Right hindlimb (tissue), 1 donor: Measurements from ENCODE around the gene COL9A3.

Source experiments
- DNase-seq: peaks from one replicate; pipeline ENCODE4 v3.0.0-alpha.2; 2018

COL9A3 gene

GRCh38 chr20:62816884-62817873 lies at the start of gene COL9A3:
COL9A3 (plus strand) TSS chr20:62817050; CDS start chr20:62817065, 15 bp downstream.
- DNase-seq = no peak

GRCh38 chr20:62768234-62768546 lies 48.7 kb upstream of the COL9A3 start:
- no peak for DNase-seq

- DNase-seq = peak; percentile 51
Measured at GRCh38 chr20:62768551-62769287, 48.1 kb upstream of the COL9A3 start.

- no peak for DNase-seq
Measured at GRCh38 chr20:62769346-62770071, 47.3 kb upstream of the COL9A3 start.

GRCh38 chr20:62770111-62770910 lies 46.5 kb upstream of the COL9A3 start:
- no peak for DNase-seq

GRCh38 chr20:62770916-62771315 lies 45.9 kb upstream of the COL9A3 start:
- DNase-seq = no peak

GRCh38 chr20:62771396-62772102 lies 45.3 kb upstream of the COL9A3 start:
- no peak for DNase-seq

- no peak for DNase-seq
Measured at GRCh38 chr20:62772103-62772611, 44.7 kb upstream of the COL9A3 start.

- DNase-seq = no peak
Measured at GRCh38 chr20:62772619-62772989, 44.2 kb upstream of the COL9A3 start.

GRCh38 chr20:62772990-62773844 lies 43.6 kb upstream of the COL9A3 start:
- peak; percentile 71 for DNase-seq

GRCh38 chr20:62773845-62774714 lies 42.8 kb upstream of the COL9A3 start:
- no peak for DNase-seq

- no peak for DNase-seq
Measured at GRCh38 chr20:62774762-62775161, 42.1 kb upstream of the COL9A3 start.

- DNase-seq = no peak
Measured at GRCh38 chr20:62775206-62775605, 41.6 kb upstream of the COL9A3 start.

- no peak for DNase-seq
Measured at GRCh38 chr20:62776035-62776691, 40.7 kb upstream of the COL9A3 start.

- DNase-seq = no peak
Measured at GRCh38 chr20:62776692-62777527, 39.9 kb upstream of the COL9A3 start.

GRCh38 chr20:62777528-62777830 lies 39.4 kb upstream of the COL9A3 start:
- no peak for DNase-seq

- no peak for DNase-seq
Measured at GRCh38 chr20:62778058-62778457, 38.8 kb upstream of the COL9A3 start.
